DND-41 (cell line): Measurements from ENCODE around the gene ATXN1.

Experiments used
- EZH2 ChIP-seq: IDR thresholded peaks from 3 replicates; pipeline ENCODE4 v1.6.1; 2012; ENCODE audit warnings: borderline replicate concordance, low read depth, mild to moderate bottlenecking, moderate library complexity, low read length, inconsistent platforms; ENCODE audit not compliant: severe bottlenecking
- TF ChIP-seq, protein P1 (sequence below): IDR thresholded peaks from 2 replicates; pipeline ENCODE4 v1.5.1; 2012; ENCODE audit warnings: borderline replicate concordance, low read length, moderate library complexity, mild to moderate bottlenecking; ENCODE audit not compliant: poor library complexity, severe bottlenecking; ENCODE audit errors: extremely low read depth

DNA sequence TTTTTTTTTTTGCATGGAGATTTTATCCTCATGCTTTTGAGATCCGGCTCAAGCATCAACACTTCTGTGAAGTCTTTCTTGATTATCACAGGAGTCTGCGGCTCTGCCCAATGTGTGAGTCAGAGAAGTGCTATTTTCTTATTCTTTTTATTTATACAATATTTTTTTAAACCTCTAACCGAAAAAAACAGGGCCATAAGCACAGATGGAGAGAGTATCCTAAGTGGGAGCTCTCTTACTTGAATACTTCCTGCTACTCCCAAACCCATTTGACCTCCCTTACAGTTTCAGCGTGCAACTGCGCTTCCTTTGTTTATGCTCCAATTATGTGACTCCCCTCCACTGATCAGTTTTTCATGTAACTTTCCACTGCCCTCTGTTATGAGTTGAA lies 8.7 kb upstream of the ATXN1 start:
- TF ChIP-seq, protein P1, sequence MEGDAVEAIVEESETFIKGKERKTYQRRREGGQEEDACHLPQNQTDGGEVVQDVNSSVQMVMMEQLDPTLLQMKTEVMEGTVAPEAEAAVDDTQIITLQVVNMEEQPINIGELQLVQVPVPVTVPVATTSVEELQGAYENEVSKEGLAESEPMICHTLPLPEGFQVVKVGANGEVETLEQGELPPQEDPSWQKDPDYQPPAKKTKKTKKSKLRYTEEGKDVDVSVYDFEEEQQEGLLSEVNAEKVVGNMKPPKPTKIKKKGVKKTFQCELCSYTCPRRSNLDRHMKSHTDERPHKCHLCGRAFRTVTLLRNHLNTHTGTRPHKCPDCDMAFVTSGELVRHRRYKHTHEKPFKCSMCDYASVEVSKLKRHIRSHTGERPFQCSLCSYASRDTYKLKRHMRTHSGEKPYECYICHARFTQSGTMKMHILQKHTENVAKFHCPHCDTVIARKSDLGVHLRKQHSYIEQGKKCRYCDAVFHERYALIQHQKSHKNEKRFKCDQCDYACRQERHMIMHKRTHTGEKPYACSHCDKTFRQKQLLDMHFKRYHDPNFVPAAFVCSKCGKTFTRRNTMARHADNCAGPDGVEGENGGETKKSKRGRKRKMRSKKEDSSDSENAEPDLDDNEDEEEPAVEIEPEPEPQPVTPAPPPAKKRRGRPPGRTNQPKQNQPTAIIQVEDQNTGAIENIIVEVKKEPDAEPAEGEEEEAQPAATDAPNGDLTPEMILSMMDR: no peak
- no peak for TF ChIP-seq EZH2
